Naive thymus-derived CD4-positive, alpha-beta T cell (primary cell): ENCODE measurements around the gene ACSBG1. TPM values are rescaled to one million over a fixed set of nuclear protein-coding genes. Genes with fewer than 3 reads are reported as not detected.
A peak's percentile ranks its signal among the peaks of the same experiment; 100 is the strongest.

Source experiments
- ATAC-seq: fragments of 150-1000 bp; cut with Tn5 transposase; 2 replicates; pipeline ENCODE4 v1.10.0; 2021; ENCODE audit warnings: mild to moderate bottlenecking, moderate library complexity
- CTCF ChIA-PET: fragments of 350-600 bp; sonication (Branson Sonifier 250); formaldehyde crosslinking; loops from one replicate; lab custom pipeline; 2021; ENCODE audit warnings: antibody characterized with exemption; lab: Charles Lee
- POLR2A ChIA-PET: fragments of 350-600 bp; sonication (Branson Sonifier 250); formaldehyde crosslinking; loops from one replicate; lab custom pipeline; 2021; ENCODE audit warnings: antibody characterized with exemption, inconsistent platforms; lab: Charles Lee
- DNase-seq, 9 donors: peaks; one replicate each; pipeline versions ENCODE4 v3.0.0 to v3.0.0-alpha.2; 2020 to 2022; ENCODE audit warnings: mixed read lengths in 1 of 9
- H3K27ac ChIP-seq: one replicate; pipeline ENCODE4 v1.7.0; 2013; ENCODE audit warnings: mild to moderate bottlenecking, low read depth, low read length, moderate library complexity
- H3K27me3 ChIP-seq, 2 donors: one replicate each; pipeline ENCODE4 v1.7.0; 2013; ENCODE audit warnings: low read length in 2 of 2, mild to moderate bottlenecking in 2 of 2, moderate library complexity in 2 of 2; ENCODE audit not compliant: control insufficient read depth in 2 of 2, insufficient read depth in 2 of 2
- H3K36me3 ChIP-seq, 3 experiments: 1 replicate in 2 of 3; 2 replicates in 1 of 3; pipeline ENCODE4 v1.7.0; 2013; ENCODE audit warnings: low read length in 3 of 3, mild to moderate bottlenecking in 3 of 3, moderate library complexity in 1 of 3; ENCODE audit not compliant: insufficient read depth in 3 of 3, control insufficient read depth in 2 of 3
- H3K4me1 ChIP-seq, 2 donors: one replicate each; pipeline ENCODE4 v1.7.0; 2013; ENCODE audit warnings: low read length in 2 of 2, mild to moderate bottlenecking in 2 of 2, moderate library complexity in 1 of 2; ENCODE audit not compliant: control insufficient read depth in 2 of 2, insufficient read depth in 2 of 2
- H3K4me3 ChIP-seq: 2 replicates; pipeline ENCODE4 v1.7.0; 2013; ENCODE audit warnings: mild to moderate bottlenecking, low read length
- H3K9me3 ChIP-seq, 3 experiments: 1 replicate in 2 of 3; 2 replicates in 1 of 3; pipeline ENCODE4 v1.7.0; 2013; ENCODE audit warnings: low read length in 3 of 3; ENCODE audit not compliant: control insufficient read depth in 2 of 3
- H3K27ac Mint-ChIP-seq, 9 donors: one replicate each; pipeline ENCODE4 v1.8.0; 2020 to 2022; ENCODE audit warnings: mixed read lengths in 9 of 9, mild to moderate bottlenecking in 8 of 9, moderate library complexity in 5 of 9, inconsistent platforms in 2 of 9
- H3K27me3 Mint-ChIP-seq, 5 donors: one replicate each; pipeline ENCODE4 v1.8.0; 2021 to 2022; ENCODE audit warnings: mixed read lengths in 5 of 5, mild to moderate bottlenecking in 1 of 5
- H3K36me3 Mint-ChIP-seq, 5 donors: one replicate each; pipeline ENCODE4 v1.8.0; 2020 to 2022; ENCODE audit warnings: mixed read lengths in 5 of 5, mild to moderate bottlenecking in 3 of 5, inconsistent platforms in 1 of 5
- H3K4me1 Mint-ChIP-seq, 7 donors: one replicate each; pipeline ENCODE4 v1.8.0; 2020 to 2022; ENCODE audit warnings: mixed read lengths in 7 of 7, mild to moderate bottlenecking in 3 of 7, inconsistent platforms in 1 of 7
- H3K4me3 Mint-ChIP-seq, 10 donors: one replicate each; pipeline ENCODE4 v1.8.0; 2020 to 2022; ENCODE audit warnings: mild to moderate bottlenecking in 10 of 10, mixed read lengths in 10 of 10, moderate library complexity in 6 of 10, inconsistent platforms in 2 of 10
- H3K9me3 Mint-ChIP-seq, 11 donors: one replicate each; pipeline ENCODE4 v1.8.0; 2020 to 2022; ENCODE audit warnings: mixed read lengths in 11 of 11, mild to moderate bottlenecking in 4 of 11, inconsistent platforms in 1 of 11, moderate library complexity in 1 of 11
- intact Hi-C, 2 donors: fragments of 100-400 bp; cut with micrococcal nuclease; formaldehyde crosslinking; loops; one replicate each; pipeline ENCODE4 v1.15.1; 2023
- polyA plus RNA-seq, 2 donors: library from polyadenylated mRNA; unstranded; fragments of 300-500 nt; fragmentation: Illumina TruSeq; gene quantifications; one replicate each; pipeline ENCODE4 v1.2.3, GENCODE V29; 2021
- total RNA-seq, 6 experiments: library from RNA in 5 of 6; stranded (reverse) in 5 of 6; gene quantifications; 1 replicate in 5 of 6; 2 replicates in 1 of 6; pipeline ENCODE4 v1.2.3 and lab custom pipeline; 2021 to 2026

The ACSBG1 gene
- total and polyA plus RNA-seq, 7 experiments from 2014 or later: 0.06 to 0.39 TPM; not detected in 5

- Mint-ChIP-seq H3K4me3 (no peak overlapping the region), H3K36me3 (no peaks in the 10 kb centered on the region), H3K27ac (no peak overlapping the region), H3K9me3 (no peaks in the 10 kb centered on the region), H3K4me1 (no peaks in the 10 kb centered on the region), H3K27me3 (peaks cover 0 to 11% (median 0%) of the 10 kb centered on the region in 5 donors)
- Histone ChIP-seq H3K27ac (no peak overlapping the region), H3K4me1 (no peaks in the 10 kb centered on the region), H3K9me3 (no peaks in the 10 kb centered on the region), H3K36me3 (no peaks in the 10 kb centered on the region), H3K27me3 (no peaks in the 10 kb centered on the region), H3K4me3 (no peak overlapping the region)
- DNase-seq (peak in 1 of 9 donors; percentile 8), ATAC-seq (no peak)
- CTCF ChIA-PET: interaction anchor here (0.6 to 2.8 kb wide), 4 partner anchors 8 to 96 kb away, joined by 3 to 5 read pairs (median 4); partner anchors contain the start of gene CIB2
- intact Hi-C loops: no loop called here
- POLR2A ChIA-PET: no interaction called here
Observed at GRCh38 chr15:78203346-78204225, 30.8 kb downstream of the ACSBG1 start.

- no peaks in the 10 kb centered on the region for H3K9me3 Mint-ChIP-seq
- CTCF ChIA-PET: interaction anchor here (0.5 to 2.8 kb wide), 2 partner anchors 71 to 92 kb away, joined by 4 to 5 read pairs; partner anchors contain the start of gene CIB2
- intact Hi-C loops: no loop called here
Observed at GRCh38 chr15:78201281-78202190, 32.8 kb downstream of the ACSBG1 start.

GRCh38 chr15:78200276-78200930 is 34.0 kb downstream of the ACSBG1 start:
- Histone ChIP-seq H3K27ac (no peak overlapping the region), H3K4me3 (no peak overlapping the region), H3K9me3 (no peaks in the 10 kb centered on the region), H3K36me3 (no peaks in the 10 kb centered on the region), H3K27me3 (no peaks in the 10 kb centered on the region), H3K4me1 (no peaks in the 10 kb centered on the region)
- Mint-ChIP-seq H3K4me1 (peaks cover 0 to 4% (median 0%) of the 10 kb centered on the region in 7 donors), H3K4me3 (no peak overlapping the region), H3K27ac (no peak overlapping the region), H3K9me3 (no peaks in the 10 kb centered on the region), H3K27me3 (peaks cover 0 to 13% (median 0%) of the 10 kb centered on the region in 5 donors), H3K36me3 (no peaks in the 10 kb centered on the region)
- DNase-seq: peak in 1 of 9 donors; percentile 13
- ChIA-PET POLR2A (no interaction called here), CTCF (interaction anchor here (1.9 kb wide), 1 partner anchor 70 kb away, joined by 5 read pairs; no protein-coding TSS in a partner anchor)
- intact Hi-C loops: no loop called here
- ATAC-seq: no peak

More at GRCh38 chr15:78201281-78202190, 32.8 kb downstream of the ACSBG1 start:
- no peak overlapping the region for H3K27ac ChIP-seq
- DNase-seq: peak in 1 of 9 donors; percentile 15
- H3K36me3 ChIP-seq: no peaks in the 10 kb centered on the region
- Mint-ChIP-seq H3K27me3 (peaks cover 0 to 11% (median 0%) of the 10 kb centered on the region in 5 donors), H3K36me3 (no peaks in the 10 kb centered on the region), H3K4me1 (no peaks in the 10 kb centered on the region), H3K4me3 (no peak overlapping the region), H3K27ac (peak overlapping the region in 1 of 9 donors; percentile 45)
- H3K9me3 ChIP-seq: no peaks in the 10 kb centered on the region
- H3K27me3 ChIP-seq: no peaks in the 10 kb centered on the region
- POLR2A ChIA-PET: no interaction called here
- no peaks in the 10 kb centered on the region for H3K4me1 ChIP-seq
- no peak overlapping the region for H3K4me3 ChIP-seq
- ATAC-seq: no peak

- no peaks in the 10 kb centered on the region for H3K36me3 Mint-ChIP-seq
- no peaks in the 10 kb centered on the region for H3K9me3 Mint-ChIP-seq
- no peak overlapping the region for H3K27ac Mint-ChIP-seq
- DNase-seq (peak in 1 of 9 donors; percentile 3), ATAC-seq (no peak)
- H3K27me3 Mint-ChIP-seq: peaks cover 0 to 11% (median 0%) of the 10 kb centered on the region in 5 donors
- Histone ChIP-seq H3K9me3 (no peaks in the 10 kb centered on the region), H3K4me3 (no peak overlapping the region), H3K27ac (no peak overlapping the region), H3K36me3 (no peaks in the 10 kb centered on the region), H3K4me1 (no peaks in the 10 kb centered on the region), H3K27me3 (no peaks in the 10 kb centered on the region)
- peaks cover 0 to 9% (median 0%) of the 10 kb centered on the region in 7 donors for H3K4me1 Mint-ChIP-seq
- POLR2A ChIA-PET: interaction anchor here (1.0 kb wide), 1 partner anchor 47 kb away, joined by 3 read pairs; no protein-coding TSS in a partner anchor
- CTCF ChIA-PET: interaction anchor here (0.6 to 8.5 kb wide), 7 partner anchors 42 to 231 kb away, joined by 3 to 101 read pairs (median 4); no protein-coding TSS in a partner anchor
- no peak overlapping the region for H3K4me3 Mint-ChIP-seq
- intact Hi-C loops: no loop called here
Observed at GRCh38 chr15:78197632-78198031, 36.7 kb downstream of the ACSBG1 start.

- ATAC-seq: peak; percentile 82
- no peak overlapping the region for H3K4me3 ChIP-seq
- intact Hi-C loops: loop anchor here (1.0 to 2.0 kb wide), 6 partner anchors 14 to 237 kb away; partner anchors contain the start of gene CIB2 (in 2 of the 2)
- H3K27me3 ChIP-seq: no peaks in the 10 kb centered on the region
- no peaks in the 10 kb centered on the region for H3K36me3 ChIP-seq
- H3K9me3 ChIP-seq: no peaks in the 10 kb centered on the region
- ChIA-PET POLR2A (interaction anchor here (0.8 to 1.2 kb wide), 4 partner anchors 11 to 87 kb away, joined by 3 to 4 read pairs (median 3); partner anchors contain the start of gene CIB2), CTCF (interaction anchor here (0.8 to 8.5 kb wide), 17 partner anchors 9 to 237 kb away, joined by 3 to 101 read pairs (median 5); partner anchors contain the start of gene CIB2)
- peak overlapping the region in 1 of 9 donors; percentile 36 for H3K27ac Mint-ChIP-seq
- peak; percentile 22 to 61 (median 46) for DNase-seq
- H3K4me1 Mint-ChIP-seq: peaks cover 0 to 9% (median 0%) of the 10 kb centered on the region in 7 donors
- H3K9me3 Mint-ChIP-seq: peaks cover 0 to 6% (median under 1%) of the 10 kb centered on the region in 11 donors
- H3K4me1 ChIP-seq: no peaks in the 10 kb centered on the region
- H3K4me3 Mint-ChIP-seq: no peak overlapping the region
- H3K27ac ChIP-seq: no peak overlapping the region
- H3K36me3 Mint-ChIP-seq: peaks cover 0 to 5% (median 0%) of the 10 kb centered on the region in 5 donors
- peaks cover 0 to 11% (median 0%) of the 10 kb centered on the region in 5 donors for H3K27me3 Mint-ChIP-seq
Observed at GRCh38 chr15:78195735-78196201, 38.6 kb downstream of the ACSBG1 start.
